SJSA1 (cell line): ENCODE data around the gene SLC4A1. TPM values are rescaled to one million over a fixed set of nuclear protein-coding genes. Genes with fewer than 3 reads are reported as not detected.

Source experiments
- DNase-seq, 2 experiments: peaks; one replicate each; pipeline ENCODE4 v3.0.0-alpha.2; 2015 to 2020; ENCODE audit warnings: low spot score in 2 of 2, low read depth in 1 of 2
- H3K27ac ChIP-seq: fragments of 250-450 bp; sonication (Bioruptor Pico); 2 replicates; pipeline ENCODE4 v1.5.1; 2020; ENCODE audit warnings: mild to moderate bottlenecking, moderate library complexity
- H3K27me3 ChIP-seq: fragments of 250-450 bp; sonication (Bioruptor Pico); replicated peaks from 2 replicates; pipeline ENCODE4 v1.5.1; 2020; ENCODE audit warnings: mild to moderate bottlenecking, moderate library complexity
- H3K36me3 ChIP-seq: fragments of 250-450 bp; sonication (Bioruptor Pico); 2 replicates; pipeline ENCODE4 v1.5.1; 2020; ENCODE audit warnings: mild to moderate bottlenecking
- H3K4me1 ChIP-seq: fragments of 250-450 bp; sonication (Bioruptor Pico); replicated peaks from 2 replicates; pipeline ENCODE4 v1.6.1; 2021; ENCODE audit warnings: mild to moderate bottlenecking
- H3K4me3 ChIP-seq: fragments of 250-450 bp; sonication (Bioruptor Pico); 2 replicates; pipeline ENCODE4 v1.5.1; 2020; ENCODE audit warnings: mild to moderate bottlenecking
- H3K9me3 ChIP-seq: fragments of 250-450 bp; sonication (Bioruptor Pico); replicated peaks from 2 replicates; pipeline ENCODE4 v1.5.1; 2020; ENCODE audit warnings: mild to moderate bottlenecking
- total RNA-seq: library from RNA; depleted of rRNA; stranded (reverse); fragments of >200 nt; shearing (Covaris generic); gene quantifications from 2 replicates; pipeline ENCODE4 v1.2.3, GENCODE V29; 2014

The SLC4A1 gene
- total RNA-seq, 1 experiment from 2014 or later: not detected

- Histone ChIP-seq H3K36me3 (no peaks in the 10 kb centered on the region), H3K4me1 (no peaks in the 10 kb centered on the region), H3K4me3 (no peak overlapping the region), H3K27me3 (peaks cover 43% of the 10 kb centered on the region), H3K9me3 (no peaks in the 10 kb centered on the region), H3K27ac (no peak overlapping the region)
- no peak for DNase-seq
Measured at GRCh38 chr17:44260296-44260695, 7.6 kb downstream of the SLC4A1 start.

- H3K4me3 ChIP-seq: no peak overlapping the region
- no peaks in the 10 kb centered on the region for H3K36me3 ChIP-seq
- H3K4me1 ChIP-seq: no peaks in the 10 kb centered on the region
- no peak for DNase-seq
- H3K27me3 ChIP-seq: peaks cover 51% of the 10 kb centered on the region
- H3K9me3 ChIP-seq: no peaks in the 10 kb centered on the region
- H3K27ac ChIP-seq: no peak overlapping the region
Measured at GRCh38 chr17:44258811-44259351, 9.1 kb downstream of the SLC4A1 start.

DNA sequence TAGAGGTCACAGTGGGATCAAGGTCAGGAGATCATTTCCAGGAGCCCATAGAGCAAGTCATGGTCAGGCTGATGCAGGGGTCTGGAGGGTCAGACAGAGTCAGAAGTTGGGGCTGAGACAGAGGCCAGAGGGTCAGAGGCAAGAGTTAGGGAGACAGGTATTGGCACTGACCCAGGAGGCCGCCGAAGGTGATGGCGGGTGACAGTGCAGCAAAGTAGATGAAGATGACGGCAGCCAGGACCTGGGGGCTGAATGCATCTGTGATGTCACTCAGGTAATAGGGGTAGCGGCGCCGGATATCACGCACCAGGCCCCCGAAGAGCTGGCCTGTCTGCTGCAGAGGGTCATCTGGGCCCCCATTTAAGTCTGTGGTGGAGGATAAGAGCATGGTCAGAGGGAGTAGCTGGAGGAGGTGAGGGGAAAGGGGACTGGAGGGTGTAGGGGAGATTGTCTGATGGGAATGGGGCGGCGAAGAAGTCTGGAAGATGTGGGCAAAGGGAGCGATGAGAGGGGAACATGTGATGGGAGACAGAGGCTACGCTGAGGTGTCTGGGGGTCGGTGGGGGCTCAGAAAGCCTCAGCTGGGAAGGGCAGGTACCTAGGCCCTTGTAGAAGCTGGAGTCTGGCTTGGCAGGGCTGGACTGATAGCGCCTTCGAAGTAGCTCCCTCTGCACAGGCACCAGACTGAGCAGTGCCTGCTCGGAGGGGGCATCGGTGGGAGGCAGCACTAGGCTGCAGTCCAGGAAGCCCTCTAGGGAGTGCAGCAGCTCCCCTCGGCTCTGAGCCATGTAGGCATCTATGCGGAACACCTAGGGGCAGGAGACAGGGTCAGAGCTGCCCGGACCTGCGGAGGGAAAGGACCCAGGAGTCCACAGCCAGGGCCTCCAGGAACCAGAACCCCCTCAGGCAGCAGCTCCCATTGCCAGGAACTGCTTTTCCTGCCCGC is 9.8 kb downstream of the SLC4A1 start:
- Histone ChIP-seq H3K4me3 (no peak overlapping the region), H3K4me1 (no peaks in the 10 kb centered on the region), H3K36me3 (no peaks in the 10 kb centered on the region), H3K27ac (no peak overlapping the region), H3K27me3 (peaks cover 49% of the 10 kb centered on the region), H3K9me3 (no peaks in the 10 kb centered on the region)
- DNase-seq: no peak

GRCh38 chr17:44256671-44257070 is 11.3 kb downstream of the SLC4A1 start:
- Histone ChIP-seq H3K27me3 (peaks cover 39% of the 10 kb centered on the region), H3K4me3 (no peak overlapping the region)

GRCh38 chr17:44255915-44256314 is 12.0 kb downstream of the SLC4A1 start:
- Histone ChIP-seq H3K36me3 (no peaks in the 10 kb centered on the region), H3K4me1 (no peaks in the 10 kb centered on the region), H3K9me3 (0 out of 2 replicates have a peak, but pooled peaks cover 2% of the 10 kb centered on the region), H3K4me3 (no peak overlapping the region), H3K27me3 (peaks cover 38% of the 10 kb centered on the region), H3K27ac (no peak overlapping the region)
- DNase-seq: no peak

More at GRCh38 chr17:44256671-44257070, 11.3 kb downstream of the SLC4A1 start:
- Histone ChIP-seq H3K36me3 (no peaks in the 10 kb centered on the region), H3K27ac (no peak overlapping the region), H3K9me3 (0 out of 2 replicates have a peak, but pooled peaks cover 2% of the 10 kb centered on the region), H3K4me1 (no peaks in the 10 kb centered on the region)
- no peak for DNase-seq

GRCh38 chr17:44254361-44255095 is 13.4 kb downstream of the SLC4A1 start:
- Histone ChIP-seq H3K9me3 (0 out of 2 replicates have a peak, but pooled peaks cover 2% of the 10 kb centered on the region), H3K27ac (no peak overlapping the region), H3K36me3 (no peaks in the 10 kb centered on the region), H3K27me3 (peaks cover 33% of the 10 kb centered on the region), H3K4me1 (no peaks in the 10 kb centered on the region), H3K4me3 (no peak overlapping the region)
- DNase-seq: no peak

- Histone ChIP-seq H3K9me3 (0 out of 2 replicates have a peak, but pooled peaks cover 2% of the 10 kb centered on the region), H3K27ac (no peak overlapping the region), H3K27me3 (peaks cover 29% of the 10 kb centered on the region), H3K4me3 (no peak overlapping the region), H3K4me1 (no peaks in the 10 kb centered on the region), H3K36me3 (no peaks in the 10 kb centered on the region)
- no peak for DNase-seq
Measured at GRCh38 chr17:44253006-44253405, 14.9 kb downstream of the SLC4A1 start.

GRCh38 chr17:44251062-44251461 is 16.9 kb downstream of the SLC4A1 start:
- H3K27ac ChIP-seq: no peak overlapping the region
- no peak for DNase-seq
- H3K27me3 ChIP-seq: peaks cover 19% of the 10 kb centered on the region
- H3K9me3 ChIP-seq: 0 out of 2 replicates have a peak, but pooled peaks cover 2% of the 10 kb centered on the region
- H3K36me3 ChIP-seq: no peaks in the 10 kb centered on the region
- no peaks in the 10 kb centered on the region for H3K4me1 ChIP-seq
- no peak overlapping the region for H3K4me3 ChIP-seq

GRCh38 chr17:44249501-44250246 is 18.3 kb downstream of the SLC4A1 start:
- Histone ChIP-seq H3K4me1 (no peaks in the 10 kb centered on the region), H3K4me3 (no peak overlapping the region), H3K36me3 (no peaks in the 10 kb centered on the region), H3K27ac (no peak overlapping the region), H3K9me3 (0 out of 2 replicates have a peak, but pooled peaks cover 2% of the 10 kb centered on the region), H3K27me3 (peaks cover 7% of the 10 kb centered on the region)
- DNase-seq: no peak

DNA sequence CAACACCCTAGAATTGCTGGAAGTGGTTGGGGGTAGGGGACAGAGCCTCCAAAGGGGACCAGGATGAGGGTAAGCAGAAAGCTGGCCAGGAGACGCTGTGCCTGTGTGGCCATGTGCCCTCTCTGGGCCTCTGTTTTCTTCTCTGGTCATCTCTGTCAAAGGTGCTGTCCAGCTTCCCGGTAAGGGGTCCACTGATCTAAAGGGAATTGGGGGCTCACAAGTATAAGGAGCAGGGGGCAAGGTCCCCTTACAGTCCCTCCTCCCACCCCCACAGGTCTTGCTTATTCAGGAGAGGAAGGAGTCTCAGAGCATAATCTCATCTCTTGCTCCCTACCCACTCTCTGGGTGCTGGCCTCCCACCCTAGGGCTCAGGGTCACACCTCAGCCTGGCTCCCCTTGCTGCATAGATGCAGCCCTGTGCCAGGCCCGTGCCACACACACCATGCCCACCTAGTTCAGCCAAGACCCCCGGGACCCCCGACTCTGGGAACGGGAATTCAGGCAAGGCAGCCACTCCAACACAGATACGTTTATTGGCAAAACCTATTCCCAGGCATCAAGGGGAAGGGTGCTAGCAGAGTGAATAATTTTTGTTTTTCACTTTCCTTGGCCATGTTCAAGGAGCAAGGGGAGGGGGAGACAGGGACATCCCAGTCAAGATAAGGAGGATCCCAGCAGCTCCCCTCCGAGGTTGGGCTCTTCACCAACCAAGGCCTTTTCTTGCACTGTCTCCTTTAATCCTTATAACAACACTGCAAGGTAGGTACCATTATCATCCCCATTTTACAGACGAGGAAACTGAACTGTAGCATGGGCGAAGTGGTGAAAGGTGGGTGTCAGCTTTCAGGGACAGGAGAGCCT is 19.8 kb downstream of the SLC4A1 start:
- Histone ChIP-seq H3K27ac (no peak overlapping the region), H3K9me3 (0 out of 2 replicates have a peak, but pooled peaks cover 2% of the 10 kb centered on the region), H3K36me3 (no peaks in the 10 kb centered on the region), H3K27me3 (no peaks in the 10 kb centered on the region; the same call in none of the 2 replicates), H3K4me1 (no peaks in the 10 kb centered on the region), H3K4me3 (no peak overlapping the region)
- no peak for DNase-seq

DNA sequence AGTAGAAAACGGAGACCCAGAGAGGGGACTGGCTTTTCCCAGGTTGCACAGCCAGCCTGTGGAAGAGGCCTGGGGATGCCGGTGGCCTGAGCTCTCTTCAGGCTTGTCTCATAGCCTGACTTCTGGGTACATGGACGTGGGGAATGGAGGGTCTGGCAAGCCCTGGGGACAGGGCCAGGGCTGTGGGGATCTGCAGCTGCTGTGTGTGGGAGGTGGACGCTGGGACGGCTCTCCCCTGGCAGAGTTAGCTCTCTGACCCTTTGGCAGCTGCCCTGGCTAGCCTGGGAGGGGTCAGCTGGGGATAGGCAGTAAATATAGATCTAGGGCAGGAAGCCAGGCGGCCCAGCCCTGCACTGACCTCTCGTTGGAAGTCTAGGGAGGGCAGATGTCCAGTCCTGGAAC is 20.5 kb downstream of the SLC4A1 start:
- no peaks in the 10 kb centered on the region for H3K36me3 ChIP-seq
- no peaks in the 10 kb centered on the region for H3K4me1 ChIP-seq
- no peak overlapping the region for H3K27ac ChIP-seq
- no peak overlapping the region for H3K4me3 ChIP-seq
- no peaks in the 10 kb centered on the region; the same call in none of the 2 replicates for H3K27me3 ChIP-seq
- DNase-seq: no peak
- peaks cover 2% of the 10 kb centered on the region; the same call in 1 of the 2 replicates for H3K9me3 ChIP-seq

DNA sequence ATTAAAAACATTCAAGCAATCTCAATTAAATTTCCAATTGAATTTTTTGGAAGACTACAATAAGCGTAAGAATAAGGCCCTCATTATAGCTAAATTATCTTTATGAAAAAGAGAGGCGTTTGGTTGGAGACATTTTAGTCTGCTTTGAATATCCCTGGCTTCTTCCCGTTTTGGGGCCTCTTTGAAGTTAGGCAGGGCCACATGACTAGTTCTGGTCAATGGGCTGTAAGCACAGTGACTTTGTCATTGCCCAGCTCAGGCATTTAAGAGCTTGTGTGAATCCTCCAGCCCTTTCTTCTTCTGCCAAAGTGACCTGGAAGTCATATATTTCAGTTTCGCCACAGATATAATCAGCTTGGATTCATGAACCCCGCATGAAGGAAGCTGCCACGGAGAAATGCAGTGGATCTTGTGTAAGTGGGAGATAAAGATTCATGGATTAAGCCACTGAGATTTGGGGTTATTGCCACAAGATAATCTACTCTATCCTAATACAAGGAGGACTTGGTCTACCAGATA is 26.8 kb downstream of the SLC4A1 start:
- Histone ChIP-seq H3K9me3 (no peaks in the 10 kb centered on the region; the same call in 1 of the 2 replicates), H3K36me3 (no peaks in the 10 kb centered on the region), H3K4me3 (no peak overlapping the region), H3K27me3 (peaks cover 23% of the 10 kb centered on the region), H3K27ac (no peak overlapping the region), H3K4me1 (no peaks in the 10 kb centered on the region)
- no peak for DNase-seq
